PC-9 (cell line): ENCODE measurements around the gene PIK3CA.
A peak's percentile ranks its signal among the peaks of the same experiment; 100 is the strongest.

Experiments
- EZH2 ChIP-seq: fragments of 200-600 bp; sonication (generic); IDR thresholded peaks from 2 replicates; pipeline ENCODE4 v1.8.0; 2017; ENCODE audit warnings: antibody characterized with exemption, low read depth
- TF ChIP-seq, protein P1 (sequence below): fragments of 200-600 bp; sonication (generic); conservative IDR thresholded peaks from 2 replicates; pipeline ENCODE4 v1.6.1; 2017; ENCODE audit warnings: mixed run types, antibody characterized with exemption, mild to moderate bottlenecking, moderate library complexity

DNA sequence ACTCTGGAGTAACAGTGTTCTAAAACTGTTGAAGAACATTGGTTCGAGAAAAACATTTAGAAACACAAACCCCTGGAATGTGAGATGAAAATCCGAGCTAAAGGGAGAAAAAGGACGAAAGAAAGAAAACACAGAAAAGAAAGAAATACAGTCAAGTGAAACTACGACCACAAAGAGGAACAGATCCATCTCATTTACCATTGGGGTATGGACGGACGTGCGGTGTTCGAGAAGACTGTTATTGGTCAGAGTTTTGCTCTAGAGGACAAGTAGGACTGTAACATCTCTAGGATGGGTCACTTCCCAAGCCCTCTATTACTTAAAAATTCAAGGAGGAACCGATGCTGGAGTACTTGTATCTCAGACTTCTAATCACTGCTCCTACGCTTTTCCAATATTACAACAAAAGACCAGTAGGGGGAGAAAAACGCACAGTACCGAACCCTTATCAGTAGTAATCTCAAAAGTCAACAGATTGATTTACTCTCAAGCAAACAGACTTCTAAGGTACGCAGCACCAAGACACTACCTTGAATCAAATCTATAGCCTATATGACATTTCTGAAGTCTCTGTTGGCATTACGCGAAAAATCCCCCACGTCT, 1.1 kb upstream of the PIK3CA start:
- TF ChIP-seq, protein P1, sequence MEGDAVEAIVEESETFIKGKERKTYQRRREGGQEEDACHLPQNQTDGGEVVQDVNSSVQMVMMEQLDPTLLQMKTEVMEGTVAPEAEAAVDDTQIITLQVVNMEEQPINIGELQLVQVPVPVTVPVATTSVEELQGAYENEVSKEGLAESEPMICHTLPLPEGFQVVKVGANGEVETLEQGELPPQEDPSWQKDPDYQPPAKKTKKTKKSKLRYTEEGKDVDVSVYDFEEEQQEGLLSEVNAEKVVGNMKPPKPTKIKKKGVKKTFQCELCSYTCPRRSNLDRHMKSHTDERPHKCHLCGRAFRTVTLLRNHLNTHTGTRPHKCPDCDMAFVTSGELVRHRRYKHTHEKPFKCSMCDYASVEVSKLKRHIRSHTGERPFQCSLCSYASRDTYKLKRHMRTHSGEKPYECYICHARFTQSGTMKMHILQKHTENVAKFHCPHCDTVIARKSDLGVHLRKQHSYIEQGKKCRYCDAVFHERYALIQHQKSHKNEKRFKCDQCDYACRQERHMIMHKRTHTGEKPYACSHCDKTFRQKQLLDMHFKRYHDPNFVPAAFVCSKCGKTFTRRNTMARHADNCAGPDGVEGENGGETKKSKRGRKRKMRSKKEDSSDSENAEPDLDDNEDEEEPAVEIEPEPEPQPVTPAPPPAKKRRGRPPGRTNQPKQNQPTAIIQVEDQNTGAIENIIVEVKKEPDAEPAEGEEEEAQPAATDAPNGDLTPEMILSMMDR: peak; percentile 90
- no peak for TF ChIP-seq EZH2
